H1 (cell line): Measurements from ENCODE around the gene RPL12.

Experiments used
- CTCF ChIP-seq, 3 experiments: IDR thresholded peaks; 1 replicate in 2 of 3; 2 replicates in 1 of 3; pipeline versions ENCODE4 v1.5.1 to v1.6.1; 2011; ENCODE audit warnings: low read length in 3 of 3, mild to moderate bottlenecking in 3 of 3, inconsistent platforms in 2 of 3, low read depth in 1 of 3, moderate library complexity in 1 of 3; ENCODE audit not compliant: insufficient read depth in 1 of 3; ENCODE audit errors: control extremely low read depth in 1 of 3
- EZH2 ChIP-seq: fragments of 200-600 bp; sonication (generic); IDR thresholded peaks from 2 replicates; pipeline ENCODE4 v1.7.1; 2012; ENCODE audit warnings: low read depth, mild to moderate bottlenecking, moderate library complexity, low read length, inconsistent platforms; ENCODE audit not compliant: severe bottlenecking
- GABPA ChIP-seq: IDR thresholded peaks from 2 replicates; pipeline ENCODE4 v1.6.1; 2011; ENCODE audit warnings: mild to moderate bottlenecking, low read length, moderate library complexity, borderline replicate concordance; ENCODE audit not compliant: insufficient read depth
- HDAC2 ChIP-seq, 2 experiments: fragments of 300-600 bp in 1 of 2; sonication (generic) in 1 of 2; IDR thresholded peaks; 2 replicates each; pipeline ENCODE4 v1.6.1; 2011 to 2012; ENCODE audit warnings: low read depth in 2 of 2, low read length in 2 of 2, mild to moderate bottlenecking in 2 of 2, moderate library complexity in 2 of 2, borderline replicate concordance in 1 of 2, inconsistent platforms in 1 of 2
- HDAC6 ChIP-seq: IDR thresholded peaks from one replicate; pipeline ENCODE4 v1.7.1; 2012; ENCODE audit warnings: low read depth, mild to moderate bottlenecking, inconsistent platforms, low read length, moderate library complexity
- POLR2A ChIP-seq, 2 experiments: IDR thresholded peaks; 1 replicate in 1 of 2; 2 replicates in 1 of 2; pipeline ENCODE4 v1.6.1; 2011; ENCODE audit warnings: low read depth in 2 of 2, low read length in 2 of 2, mild to moderate bottlenecking in 2 of 2; ENCODE audit errors: control extremely low read depth in 1 of 2
- POLR2AphosphoS5 ChIP-seq: IDR thresholded peaks from 2 replicates; pipeline ENCODE4 v1.6.1; 2011; ENCODE audit warnings: low read depth, low read length
- RAD21 ChIP-seq, 2 experiments: IDR thresholded peaks in 1 of 2; conservative IDR thresholded peaks in 1 of 2; 2 replicates each; pipeline ENCODE4 v1.6.1; 2011; ENCODE audit warnings: low read depth in 2 of 2, low read length in 2 of 2, improper control_type of control experiment in 1 of 2, inconsistent platforms in 1 of 2, mild to moderate bottlenecking in 1 of 2, moderate library complexity in 1 of 2
- SP1 ChIP-seq: IDR thresholded peaks from 2 replicates; pipeline ENCODE4 v1.6.1; 2011; ENCODE audit warnings: low read depth, low read length
- TAF1 ChIP-seq: IDR thresholded peaks from 2 replicates; pipeline ENCODE4 v1.6.1; 2011; ENCODE audit warnings: mild to moderate bottlenecking, low read depth, low read length
- TEAD4 ChIP-seq: IDR thresholded peaks from 2 replicates; pipeline ENCODE4 v1.6.1; 2012; ENCODE audit warnings: low read depth, low read length, inconsistent platforms, mixed read lengths
- USF2 ChIP-seq: IDR thresholded peaks from 2 replicates; pipeline ENCODE4 v1.6.1; 2011; ENCODE audit warnings: low read length, improper control_type of control experiment
- YY1 ChIP-seq: IDR thresholded peaks from 2 replicates; pipeline ENCODE4 v1.6.1; 2011; ENCODE audit warnings: low read depth, mild to moderate bottlenecking, low read length
- ZNF274 ChIP-seq: IDR thresholded peaks from 2 replicates; pipeline ENCODE4 v1.7.0; 2012; ENCODE audit warnings: low read length, borderline replicate concordance; ENCODE audit errors: extremely low read depth

GRCh38 chr9:127467621-127468020, 16.4 kb upstream of the RPL12 start:
- no peak for TF ChIP-seq HDAC2 (IDR thresholded peaks at IDR 0.05; ENCODE audit: borderline replicate concordance in 1 of 2, low read depth in 2 of 2, low read length in 2 of 2)
- no peak for TF ChIP-seq CTCF (IDR thresholded peaks at IDR 0.05; ENCODE audit: control extremely low read depth in 1 of 3, insufficient read depth in 1 of 3, low read depth in 1 of 3, low read length in 3 of 3)
- TF ChIP-seq POLR2A (IDR thresholded peaks at IDR 0.05; ENCODE audit: control extremely low read depth in 1 of 2, low read depth in 2 of 2, low read length in 2 of 2): no peak
- no peak for TF ChIP-seq HDAC6
- no peak for TF ChIP-seq POLR2AphosphoS5
- no peak for TF ChIP-seq ZNF274
- TF ChIP-seq GABPA: no peak
- no peak for TF ChIP-seq SP1
- no peak for TF ChIP-seq USF2
- no peak for TF ChIP-seq TAF1
- TF ChIP-seq YY1: no peak
- no peak for TF ChIP-seq RAD21 (IDR thresholded peaks at IDR 0.05 in 1 of 2, conservative IDR thresholded peaks at IDR 0.05 in 1 of 2; ENCODE audit: low read depth in 2 of 2, low read length in 2 of 2)
- no peak for TF ChIP-seq EZH2
- TF ChIP-seq TEAD4: no peak
